B cell (primary cell): ENCODE results near the gene HOTAIR. TPM values are rescaled to one million over a fixed set of nuclear protein-coding genes. Genes with fewer than 3 reads are reported as not detected.

Experiments
- ATAC-seq: fragments of 200-7000 bp; cut with Tn5 transposase; one replicate; pipeline ENCODE4 v1.10.0; 2021; ENCODE audit warnings: low read depth, mild to moderate bottlenecking, moderate number of reproducible peaks, moderate library complexity
- CTCF ChIA-PET: fragments of 350-600 bp; sonication (Branson Sonifier 250); formaldehyde crosslinking; loops from one replicate; lab custom pipeline; 2021; ENCODE audit warnings: antibody characterized with exemption, inconsistent platforms; lab: Charles Lee
- POLR2A ChIA-PET: fragments of 350-600 bp; sonication (Branson Sonifier 250); formaldehyde crosslinking; loops from one replicate; lab custom pipeline; 2021; ENCODE audit warnings: antibody characterized with exemption; lab: Charles Lee
- DNase-seq: peaks from one replicate; pipeline ENCODE4 v3.0.0; 2013
- H2AFZ ChIP-seq: 2 replicates; pipeline ENCODE4 v1.6.1; 2012; ENCODE audit warnings: mild to moderate bottlenecking, low read depth, low read length; ENCODE audit not compliant: insufficient read depth, poor library complexity, severe bottlenecking
- H3K27ac ChIP-seq, 2 donors: 1 replicate in 1 of 2; 2 replicates in 1 of 2; pipeline ENCODE4 v1.5.1; 2012 to 2013; ENCODE audit warnings: low read length in 2 of 2, mild to moderate bottlenecking in 2 of 2, moderate library complexity in 1 of 2
- H3K27me3 ChIP-seq, 4 experiments: fragments of 200-600 bp in 1 of 4; sonication (generic) in 1 of 4; replicated peaks in 1 of 4; 1 replicate in 2 of 4; 2 replicates in 2 of 4; pipeline versions ENCODE4 v1.6.1 to v1.7.0; 2013 to 2016; ENCODE audit warnings: low read length in 3 of 4, mild to moderate bottlenecking in 2 of 4, mixed read lengths in 1 of 4, moderate library complexity in 1 of 4; ENCODE audit not compliant: insufficient read depth in 4 of 4, control insufficient read depth in 3 of 4; ENCODE audit errors: control extremely low read depth in 1 of 4
- H3K36me3 ChIP-seq, 2 experiments: replicated peaks in 1 of 2; 1 replicate in 1 of 2; 2 replicates in 1 of 2; pipeline versions ENCODE4 v1.6.1 to v1.7.1; 2013; ENCODE audit warnings: low read length in 1 of 2; ENCODE audit not compliant: insufficient read depth in 2 of 2, control insufficient read depth in 1 of 2; ENCODE audit errors: control extremely low read depth in 1 of 2, extremely low read depth in 1 of 2
- H3K4me1 ChIP-seq, 2 donors: fragments of 200-600 bp in 1 of 2; sonication (generic) in 1 of 2; 1 replicate in 1 of 2; 2 replicates in 1 of 2; pipeline versions ENCODE4 v1.5.1 to v1.6.1; 2013 to 2017; ENCODE audit warnings: low read length in 2 of 2; ENCODE audit not compliant: control insufficient read depth in 2 of 2, insufficient read depth in 2 of 2
- H3K4me2 ChIP-seq: replicated peaks from 2 replicates; pipeline ENCODE3; 2012; ENCODE audit warnings: mild to moderate bottlenecking, low read depth, low read length; ENCODE audit not compliant: poor library complexity, severe bottlenecking
- H3K4me3 ChIP-seq, 5 experiments: fragments of 200-600 bp in 1 of 5; sonication (generic) in 1 of 5; 1 replicate in 3 of 5; 2 replicates in 2 of 5; pipeline versions ENCODE4 v1.5.1 to v1.7.0; 2011 to 2016; ENCODE audit warnings: low read length in 4 of 5, mild to moderate bottlenecking in 4 of 5, low read depth in 2 of 5, control low read depth in 1 of 5, moderate library complexity in 1 of 5; ENCODE audit not compliant: insufficient read depth in 1 of 5; ENCODE audit errors: control extremely low read depth in 1 of 5, extremely low read depth in 1 of 5
- H3K79me2 ChIP-seq: fragments of 200-600 bp; sonication (generic); one replicate; pipeline ENCODE4 v1.6.0; 2016; ENCODE audit warnings: low read length; ENCODE audit not compliant: control insufficient read depth, insufficient read depth
- H3K9ac ChIP-seq: fragments of 200-600 bp; sonication (generic); 2 replicates; pipeline ENCODE4 v1.6.1; 2017; ENCODE audit warnings: mild to moderate bottlenecking, low read length, moderate library complexity
- H3K9me3 ChIP-seq, 3 donors: one replicate each; pipeline versions ENCODE4 v1.6.1 to v1.7.1; 2013; ENCODE audit warnings: low read length in 2 of 3; ENCODE audit not compliant: control insufficient read depth in 2 of 3, insufficient read depth in 1 of 3; ENCODE audit errors: control extremely low read depth in 1 of 3
- H4K20me1 ChIP-seq: 2 replicates; pipeline ENCODE4 v1.6.0; 2012; ENCODE audit warnings: mild to moderate bottlenecking, low read length; ENCODE audit not compliant: insufficient read depth, control insufficient read depth, poor library complexity, severe bottlenecking
- H3K27ac Mint-ChIP-seq: one replicate; pipeline ENCODE4 v1.8.0; 2021; ENCODE audit warnings: mixed read lengths
- H3K27me3 Mint-ChIP-seq: one replicate; pipeline ENCODE4 v1.8.0; 2021; ENCODE audit warnings: mixed read lengths
- H3K4me1 Mint-ChIP-seq: one replicate; pipeline ENCODE4 v1.8.0; 2021; ENCODE audit warnings: mixed read lengths
- H3K4me3 Mint-ChIP-seq: one replicate; pipeline ENCODE4 v1.8.0; 2021; ENCODE audit warnings: mixed read lengths
- H3K9me3 Mint-ChIP-seq: one replicate; pipeline ENCODE4 v1.8.0; 2022; ENCODE audit warnings: mixed read lengths; ENCODE audit not compliant: insufficient read depth
- CTCF ChIP-seq: fragments of 200-600 bp; IDR thresholded peaks from one replicate; pipeline ENCODE4 v1.8.0; 2022; ENCODE audit warnings: antibody characterized with exemption, mild to moderate bottlenecking
- EZH2 ChIP-seq: IDR thresholded peaks from 2 replicates; pipeline ENCODE4 v1.6.1; 2012; ENCODE audit warnings: borderline replicate concordance, low read depth, mild to moderate bottlenecking, moderate library complexity, low read length; ENCODE audit not compliant: insufficient read depth, poor library complexity, severe bottlenecking
- WGBS: methylation state at CpG from one replicate; pipeline ENCODE4 v1.1.5; 2013; ENCODE audit warnings: missing lambda C conversion rate; ENCODE audit not compliant: insufficient coverage; 5-methylcytosine and 5-hydroxymethylcytosine counted together
- intact Hi-C: fragments of 100-400 bp; cut with micrococcal nuclease; formaldehyde crosslinking; loops from one replicate; pipeline ENCODE4 v1.10.0; 2022
- polyA plus RNA-seq: library from polyadenylated mRNA; depleted of rRNA; stranded (reverse); fragments of >200 nt; gene quantifications from 2 replicates; pipeline ENCODE4 v1.2.3, GENCODE V29; 2012
- total RNA-seq, 2 donors: library from RNA; stranded (reverse); fragments of 120-200 nt in 1 of 2; gene quantifications; 1 replicate in 1 of 2; 2 replicates in 1 of 2; pipeline versions ENCODE4 v1.2.3 to v1.2.4, GENCODE V29; 2013 to 2022

The HOTAIR gene
- total and polyA plus RNA-seq, 2 donors (not counting 1 experiment from before 2014, with no cell fraction given), result not detected

DNA sequence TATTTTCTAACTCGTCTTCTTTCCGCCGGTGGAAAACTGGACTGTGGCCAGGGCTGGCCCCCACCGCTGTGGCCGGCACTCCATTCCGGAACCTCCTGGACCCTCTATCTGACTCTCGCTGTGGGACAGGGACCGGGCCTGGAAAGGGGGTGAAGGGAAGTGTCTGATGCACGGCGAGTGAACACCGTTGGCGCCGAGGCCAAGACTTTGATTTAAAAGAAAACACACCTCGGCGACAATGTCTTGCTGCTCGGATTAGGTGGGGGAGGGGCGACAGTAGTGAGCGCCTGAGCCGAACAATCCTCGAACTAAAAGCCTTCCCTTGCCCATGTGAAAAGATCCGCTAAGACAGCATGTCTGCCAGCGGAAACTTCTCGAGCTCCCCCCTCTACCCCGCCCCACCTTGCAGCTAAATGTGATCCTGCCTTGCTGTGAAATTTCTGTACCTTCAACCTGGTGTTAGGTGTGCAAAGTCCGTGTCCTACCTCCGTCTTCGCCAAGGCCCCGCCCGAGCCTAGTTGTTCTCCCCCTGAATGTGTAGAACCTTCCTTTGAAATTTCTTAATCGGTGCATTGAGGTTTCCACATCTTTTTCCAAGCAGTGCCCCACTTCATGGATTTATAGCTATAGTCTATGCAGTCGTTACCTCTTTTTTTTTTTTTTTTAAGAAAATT lies 862 bp upstream of the HOTAIR start:
- Histone ChIP-seq H4K20me1 (no peaks in the 10 kb centered on the region), H3K9me3 (peaks cover 0 to 73% (median 13%) of the 10 kb centered on the region in 3 donors), H3K36me3 (no peaks in the 10 kb centered on the region), H3K4me1 (peaks cover 25 to 42% of the 10 kb centered on the region in 2 donors), H3K9ac (peak overlapping the region; percentile 51), H3K4me2 (peak overlapping the region; percentile 79), H3K4me3 (no peak overlapping the region), H3K27me3 (peaks cover 0 to 97% (median 85%) of the 10 kb centered on the region in 4 experiments), H3K27ac (no peak overlapping the region), H2AFZ (no peak overlapping the region), H3K79me2 (no peaks in the 10 kb centered on the region)
- Mint-ChIP-seq H3K27me3 (peaks cover 85% of the 10 kb centered on the region), H3K27ac (peak overlapping the region; percentile 62), H3K4me3 (peak overlapping the region; percentile 74), H3K9me3 (peaks cover 2% of the 10 kb centered on the region), H3K4me1 (peaks cover 21% of the 10 kb centered on the region)
- DNase-seq (peak; percentile 27), ATAC-seq (no peak)
- ChIA-PET CTCF (interaction anchor here (0.7 kb wide), 2 partner anchors 89 to 275 kb away, joined by 4 to 5 read pairs; no protein-coding TSS in a partner anchor), POLR2A (interaction anchor here (0.6 kb wide), 2 partner anchors 20 to 105 kb away, joined by 7 to 10 read pairs; no protein-coding TSS in a partner anchor)
- 9% methylated on average over 26 of the region's 31 CpGs for WGBS
- TF ChIP-seq EZH2, result no peak
- no peak for TF ChIP-seq CTCF
- intact Hi-C loops, result loop anchor here (2.0 to 5.0 kb wide), 2 partner anchors 23 to 37 kb away; no protein-coding TSS in a partner anchor

DNA sequence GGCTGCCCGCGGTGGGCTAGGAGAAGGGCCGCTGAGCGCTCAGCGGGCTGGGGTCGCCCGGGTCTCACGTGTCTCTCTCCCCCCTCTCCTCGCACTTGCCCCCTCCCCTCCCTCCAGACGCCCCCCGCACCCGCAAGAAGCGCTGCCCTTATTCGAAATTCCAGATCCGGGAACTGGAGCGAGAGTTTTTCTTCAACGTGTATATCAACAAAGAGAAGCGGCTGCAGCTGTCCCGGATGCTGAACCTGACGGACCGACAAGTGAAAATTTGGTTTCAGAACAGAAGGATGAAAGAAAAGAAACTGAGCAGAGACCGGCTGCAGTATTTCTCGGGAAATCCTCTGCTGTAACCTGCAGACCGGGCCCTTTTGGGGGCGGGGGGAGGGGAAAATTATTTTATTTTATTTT lies 314 bp upstream of the HOTAIR start:
- peaks cover 25 to 40% of the 10 kb centered on the region in 2 donors for H3K4me1 ChIP-seq
- peaks cover 0 to 98% (median 85%) of the 10 kb centered on the region in 4 experiments for H3K27me3 ChIP-seq
- H3K9me3 ChIP-seq, result peaks cover 0 to 74% (median 13%) of the 10 kb centered on the region in 3 donors
- Mint-ChIP-seq H3K27me3 (peaks cover 85% of the 10 kb centered on the region), H3K27ac (peak overlapping the region; percentile 26), H3K4me3 (peak overlapping the region; percentile 74), H3K4me1 (peaks cover 21% of the 10 kb centered on the region), H3K9me3 (peaks cover 2% of the 10 kb centered on the region)
- peak; percentile 36 for DNase-seq
- H4K20me1 ChIP-seq, result no peaks in the 10 kb centered on the region
- ChIA-PET CTCF (interaction anchor here (0.7 kb wide), 1 partner anchor 89 kb away, joined by 4 read pairs; no protein-coding TSS in a partner anchor), POLR2A (interaction anchor here (0.6 kb wide), 1 partner anchor 179 kb away, joined by 3 read pairs; no protein-coding TSS in a partner anchor)
- ATAC-seq, result no peak
- H3K79me2 ChIP-seq, result no peaks in the 10 kb centered on the region
- H3K4me2 ChIP-seq, result peak overlapping the region; percentile 79
- no peaks in the 10 kb centered on the region for H3K36me3 ChIP-seq
- intact Hi-C loops, result loop anchor here (2.0 to 5.0 kb wide), 2 partner anchors 22 to 37 kb away; no protein-coding TSS in a partner anchor
- TF ChIP-seq EZH2, result no peak
- TF ChIP-seq CTCF, result no peak
- peak overlapping the region; percentile 51 for H3K9ac ChIP-seq
- no peak overlapping the region for H3K27ac ChIP-seq
- WGBS, result 9% methylated on average over 19 of the region's 25 CpGs
- H2AFZ ChIP-seq, result peak overlapping the region; percentile 47
- peak overlapping the region in 2 of 5 experiments; percentile 18 to 54 for H3K4me3 ChIP-seq
